Stimulated activated naive B cell treated with anti-CD40 and anti-IgM and Interleukin-4, amounts not matched to agents 10 μg/mL and 1 μg/mL and 100 μg/mL, for 72 hours (primary cell): ENCODE data around the gene ETV6.
A peak's percentile ranks its signal among the peaks of the same experiment; 100 is the strongest.

Experiments
- ATAC-seq, 2 donors: fragments of 150-1000 bp; cut with Tn5 transposase; replicated peaks; 2 replicates each; pipeline ENCODE4 v1.10.0; 2021; ENCODE audit warnings: moderate library complexity in 1 of 2
- DNase-seq: peaks from one replicate; pipeline ENCODE4 v3.0.0; 2021
- H3K27ac Mint-ChIP-seq: one replicate; pipeline ENCODE4 v1.8.0; 2022; ENCODE audit warnings: mild to moderate bottlenecking, mixed read lengths
- H3K27me3 Mint-ChIP-seq, 2 donors: one replicate each; pipeline ENCODE4 v1.8.0; 2022; ENCODE audit warnings: mixed read lengths in 2 of 2
- H3K36me3 Mint-ChIP-seq, 2 donors: one replicate each; pipeline ENCODE4 v1.8.0; 2022; ENCODE audit warnings: mixed read lengths in 2 of 2, mild to moderate bottlenecking in 1 of 2
- H3K4me1 Mint-ChIP-seq, 2 donors: one replicate each; pipeline ENCODE4 v1.8.0; 2022; ENCODE audit warnings: mixed read lengths in 2 of 2, mild to moderate bottlenecking in 1 of 2
- H3K4me3 Mint-ChIP-seq, 2 donors: one replicate each; pipeline ENCODE4 v1.8.0; 2022; ENCODE audit warnings: mild to moderate bottlenecking in 2 of 2, mixed read lengths in 2 of 2, moderate library complexity in 1 of 2
- H3K9me3 Mint-ChIP-seq, 2 donors: one replicate each; pipeline ENCODE4 v1.8.0; 2022; ENCODE audit warnings: mixed read lengths in 2 of 2, mild to moderate bottlenecking in 1 of 2

ETV6 gene

DNA sequence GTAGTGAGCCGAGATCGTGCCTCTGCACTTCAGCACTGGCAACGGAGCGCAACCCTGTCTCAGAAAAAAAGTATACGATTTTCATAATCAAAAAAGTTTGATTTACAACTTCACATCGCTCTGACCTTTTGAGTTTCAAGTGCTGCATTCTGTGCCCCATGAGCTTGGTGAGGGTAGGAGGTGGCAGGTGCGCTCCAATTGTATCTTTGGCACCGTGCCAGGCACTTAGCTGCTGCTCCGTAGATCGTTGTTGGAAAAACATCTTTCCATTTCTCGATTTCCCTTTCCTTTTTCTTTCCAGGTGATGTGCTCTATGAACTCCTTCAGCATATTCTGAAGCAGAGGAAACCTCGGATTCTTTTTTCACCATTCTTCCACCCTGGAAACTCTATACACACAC is 203.7 kb downstream of the ETV6 start:
- no peak for DNase-seq
- Mint-ChIP-seq H3K9me3 (no peaks in the 10 kb centered on the region), H3K4me3 (no peak overlapping the region), H3K36me3 (peaks cover 39 to 55% of the 10 kb centered on the region in 2 donors), H3K27ac (no peak overlapping the region), H3K4me1 (peaks cover 15 to 34% of the 10 kb centered on the region in 2 donors), H3K27me3 (no peaks in the 10 kb centered on the region)
- no peak for ATAC-seq

GRCh38 chr12:11854011-11854499 is 204.6 kb downstream of the ETV6 start:
- H3K4me3 Mint-ChIP-seq = no peak overlapping the region
- peaks cover 15 to 34% of the 10 kb centered on the region in 2 donors for H3K4me1 Mint-ChIP-seq
- ATAC-seq (no peak), DNase-seq (no peak)
- H3K36me3 Mint-ChIP-seq = peaks cover 40 to 56% of the 10 kb centered on the region in 2 donors
- no peaks in the 10 kb centered on the region for H3K9me3 Mint-ChIP-seq
- no peaks in the 10 kb centered on the region for H3K27me3 Mint-ChIP-seq
- no peak overlapping the region for H3K27ac Mint-ChIP-seq

DNA sequence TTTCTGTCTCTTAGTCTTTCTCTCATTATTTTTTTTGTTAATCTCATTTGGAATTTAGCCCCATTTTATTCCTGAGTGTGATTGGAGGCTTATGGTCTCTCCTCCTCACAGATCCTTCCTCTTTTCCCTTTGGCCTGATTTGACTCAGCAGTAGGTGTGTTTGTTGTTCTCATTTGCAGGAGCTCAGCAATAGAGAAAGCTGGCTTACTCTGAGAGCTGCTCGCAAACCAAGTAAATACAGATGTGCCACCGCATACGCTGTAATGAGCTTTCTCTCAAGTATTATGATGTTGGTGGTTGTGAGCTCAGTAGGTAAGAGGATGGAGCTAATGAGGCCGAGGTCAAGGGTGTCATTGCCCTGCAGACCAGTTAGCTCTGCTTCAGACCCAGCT is 206.5 kb downstream of the ETV6 start:
- DNase-seq = no peak
- peak; percentile 69 to 75 for ATAC-seq
- Mint-ChIP-seq H3K9me3 (no peaks in the 10 kb centered on the region), H3K4me3 (peak overlapping the region; percentile 3 to 62), H3K27ac (peak overlapping the region; percentile 26), H3K4me1 (peaks cover 20 to 39% of the 10 kb centered on the region in 2 donors), H3K27me3 (no peaks in the 10 kb centered on the region), H3K36me3 (peaks cover 47 to 59% of the 10 kb centered on the region in 2 donors)

GRCh38 chr12:11856971-11857370 is 207.5 kb downstream of the ETV6 start:
- Mint-ChIP-seq H3K9me3 (no peaks in the 10 kb centered on the region), H3K27ac (no peak overlapping the region), H3K36me3 (peaks cover 55 to 69% of the 10 kb centered on the region in 2 donors), H3K27me3 (no peaks in the 10 kb centered on the region), H3K4me3 (no peak overlapping the region), H3K4me1 (peaks cover 24 to 49% of the 10 kb centered on the region in 2 donors)
- no peak for ATAC-seq
- no peak for DNase-seq

DNA sequence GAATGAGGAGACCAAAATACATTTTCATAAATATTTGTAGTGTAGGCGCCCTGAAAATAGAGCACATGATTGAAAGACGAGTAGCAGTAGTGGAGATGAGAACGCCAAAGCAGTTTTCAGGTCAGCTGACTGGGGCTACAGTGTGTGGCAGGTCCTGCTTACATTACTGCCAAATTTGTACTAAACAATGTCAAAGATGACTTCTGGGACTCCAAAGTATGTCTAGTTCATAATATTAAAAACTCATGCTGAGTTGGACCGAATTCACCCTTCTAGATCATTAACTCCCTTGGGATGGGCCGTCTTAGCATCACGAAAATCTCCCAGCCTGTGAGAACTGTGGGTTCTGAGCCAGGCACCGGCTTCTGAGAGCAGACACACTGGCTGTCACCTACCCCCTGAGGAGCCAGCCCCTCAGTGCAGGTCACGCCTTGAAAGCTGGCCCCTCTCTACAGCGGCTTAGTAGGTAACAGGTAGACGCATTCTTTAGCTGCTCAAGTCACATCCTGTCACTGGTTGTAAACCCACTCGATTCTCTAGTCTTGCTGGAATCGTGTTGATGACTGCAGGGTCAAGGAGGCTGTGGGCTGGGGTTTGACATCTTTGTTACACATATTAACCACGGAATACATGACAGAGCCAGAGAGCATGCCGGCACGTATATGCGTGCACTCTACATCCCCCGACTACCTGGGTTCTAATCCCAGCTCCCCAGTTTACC is 210.4 kb downstream of the ETV6 start:
- H3K4me3 Mint-ChIP-seq = no peak overlapping the region
- H3K27ac Mint-ChIP-seq = no peak overlapping the region
- H3K4me1 Mint-ChIP-seq = peaks cover 26 to 45% of the 10 kb centered on the region in 2 donors
- ATAC-seq (no peak), DNase-seq (no peak)
- H3K9me3 Mint-ChIP-seq = no peaks in the 10 kb centered on the region
- H3K36me3 Mint-ChIP-seq = peaks cover 68 to 78% of the 10 kb centered on the region in 2 donors
- no peaks in the 10 kb centered on the region for H3K27me3 Mint-ChIP-seq

GRCh38 chr12:11861155-11861863 is 211.8 kb downstream of the ETV6 start:
- Mint-ChIP-seq H3K4me3 (no peak overlapping the region), H3K27ac (peak overlapping the region; percentile 76), H3K27me3 (no peaks in the 10 kb centered on the region), H3K36me3 (peaks cover 68 to 82% of the 10 kb centered on the region in 2 donors), H3K9me3 (peaks cover 5 to 8% of the 10 kb centered on the region in 2 donors), H3K4me1 (peaks cover 18 to 31% of the 10 kb centered on the region in 2 donors)
- ATAC-seq (no peak), DNase-seq (no peak)

GRCh38 chr12:11861864-11862600 is 212.6 kb downstream of the ETV6 start:
- ATAC-seq = no peak
- peaks cover 17 to 27% of the 10 kb centered on the region in 2 donors for H3K4me1 Mint-ChIP-seq

DNA sequence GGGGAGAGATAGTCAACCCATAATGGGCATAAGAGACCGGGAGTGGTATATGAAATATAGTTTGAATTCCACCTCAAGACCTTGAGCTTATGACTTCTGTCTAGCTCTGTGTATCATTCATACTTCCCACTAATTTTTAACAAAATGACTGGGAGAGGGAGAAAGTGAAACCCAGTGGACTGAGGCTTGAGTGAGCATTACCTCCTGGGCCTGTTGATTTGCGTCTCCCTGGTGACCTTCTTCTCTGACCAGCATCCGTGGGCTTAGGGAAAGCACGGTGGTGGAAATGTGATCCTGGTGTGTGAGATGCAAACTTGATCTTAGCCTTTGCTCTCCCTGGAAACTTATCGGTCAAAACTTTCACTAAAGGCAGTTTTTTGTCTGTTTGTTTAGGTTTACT is 213.3 kb downstream of the ETV6 start:
- Mint-ChIP-seq H3K9me3 (peaks cover 5 to 14% of the 10 kb centered on the region in 2 donors), H3K4me1 (peaks cover 17 to 27% of the 10 kb centered on the region in 2 donors), H3K4me3 (no peak overlapping the region), H3K36me3 (peaks cover 65 to 85% of the 10 kb centered on the region in 2 donors), H3K27ac (peak overlapping the region; percentile 88), H3K27me3 (no peaks in the 10 kb centered on the region)
- ATAC-seq = peak; percentile 46 to 88
- DNase-seq = peak; percentile 5

More at GRCh38 chr12:11861864-11862600, 212.6 kb downstream of the ETV6 start:
- peaks cover 68 to 82% of the 10 kb centered on the region in 2 donors for H3K36me3 Mint-ChIP-seq
- no peaks in the 10 kb centered on the region for H3K27me3 Mint-ChIP-seq
- H3K4me3 Mint-ChIP-seq = no peak overlapping the region
- H3K9me3 Mint-ChIP-seq = peaks cover 5 to 13% of the 10 kb centered on the region in 2 donors
- no peak for DNase-seq
- H3K27ac Mint-ChIP-seq = peak overlapping the region; percentile 88

DNA sequence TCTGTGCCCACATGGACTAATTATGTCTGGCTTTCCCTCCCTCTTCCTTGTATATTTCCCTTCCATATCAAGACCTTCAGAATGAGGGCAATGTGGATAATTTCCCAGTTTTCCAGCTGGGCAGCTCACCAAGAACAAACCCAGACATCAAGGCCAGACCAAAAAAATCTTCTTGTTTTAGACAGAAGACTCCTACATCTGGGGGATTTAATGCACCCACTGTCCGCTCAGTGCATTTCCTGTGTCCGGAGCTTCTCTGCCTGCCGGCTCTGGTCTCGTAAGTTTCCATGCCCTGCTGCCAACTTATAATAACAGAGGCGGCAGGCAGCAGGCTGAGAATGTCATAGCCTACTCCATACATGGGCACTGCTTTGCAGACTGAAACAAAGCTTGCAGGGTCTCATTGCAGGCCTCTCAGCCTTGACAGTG is 214.0 kb downstream of the ETV6 start:
- no peak for DNase-seq
- Mint-ChIP-seq H3K27me3 (no peaks in the 10 kb centered on the region), H3K27ac (peak overlapping the region; percentile 54), H3K4me1 (peaks cover 17 to 27% of the 10 kb centered on the region in 2 donors), H3K9me3 (peaks cover 5 to 14% of the 10 kb centered on the region in 2 donors), H3K36me3 (peaks cover 66 to 86% of the 10 kb centered on the region in 2 donors), H3K4me3 (no peak overlapping the region)
- no peak for ATAC-seq

DNA sequence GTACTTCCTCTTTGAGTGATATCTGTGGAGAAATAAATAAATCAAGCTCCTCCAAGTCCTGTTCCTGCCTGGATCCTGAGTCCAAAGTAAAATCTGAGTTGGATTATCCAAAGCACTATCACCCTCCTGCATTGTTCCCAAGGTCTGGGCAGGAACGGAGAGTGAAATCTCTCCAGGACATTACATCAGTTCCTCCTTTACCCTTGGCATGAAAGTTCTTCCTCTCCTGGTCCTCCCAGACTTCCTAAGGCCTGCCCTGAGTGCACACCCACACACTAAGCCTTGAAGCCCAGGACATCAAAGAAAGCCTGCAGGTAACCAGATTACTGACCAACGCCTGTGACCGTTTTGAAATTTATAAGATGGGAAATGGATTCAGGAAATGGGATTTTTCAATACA is 214.5 kb downstream of the ETV6 start:
- peaks cover 17 to 27% of the 10 kb centered on the region in 2 donors for H3K4me1 Mint-ChIP-seq
- H3K27ac Mint-ChIP-seq = no peak overlapping the region
- no peak for ATAC-seq
- no peaks in the 10 kb centered on the region for H3K27me3 Mint-ChIP-seq
- H3K4me3 Mint-ChIP-seq = no peak overlapping the region
- peaks cover 5 to 14% of the 10 kb centered on the region in 2 donors for H3K9me3 Mint-ChIP-seq
- DNase-seq = no peak
- peaks cover 62 to 82% of the 10 kb centered on the region in 2 donors for H3K36me3 Mint-ChIP-seq

DNA sequence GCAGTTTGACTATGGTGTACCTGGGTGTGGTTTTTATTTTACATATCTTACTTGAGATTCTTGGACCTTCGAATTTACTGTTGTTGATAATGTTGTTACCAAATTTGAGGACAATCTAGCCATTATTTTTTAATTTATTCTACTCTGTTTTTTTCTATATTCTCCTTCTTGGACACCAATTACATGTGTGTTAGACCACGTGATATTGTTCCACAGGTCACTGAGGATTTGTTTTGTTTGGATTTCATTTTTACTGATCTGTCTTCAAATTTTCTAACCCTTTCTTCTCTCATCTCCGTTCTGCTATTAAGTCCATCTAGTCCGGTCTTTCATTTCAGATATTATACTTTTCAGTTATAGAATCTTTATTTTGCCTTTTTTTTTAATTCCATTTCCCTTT is 216.3 kb downstream of the ETV6 start:
- Mint-ChIP-seq H3K27me3 (no peaks in the 10 kb centered on the region), H3K36me3 (peaks cover 66 to 90% of the 10 kb centered on the region in 2 donors), H3K4me1 (peaks cover 13 to 24% of the 10 kb centered on the region in 2 donors), H3K4me3 (no peak overlapping the region), H3K27ac (no peak overlapping the region), H3K9me3 (peaks cover 5 to 14% of the 10 kb centered on the region in 2 donors)
- DNase-seq (no peak), ATAC-seq (no peak)

GRCh38 chr12:11868027-11868426 is 218.6 kb downstream of the ETV6 start:
- Mint-ChIP-seq H3K9me3 (peaks cover 5 to 14% of the 10 kb centered on the region in 2 donors), H3K36me3 (peaks cover 56 to 89% of the 10 kb centered on the region in 2 donors), H3K27me3 (no peaks in the 10 kb centered on the region), H3K4me3 (no peak overlapping the region), H3K27ac (no peak overlapping the region), H3K4me1 (peaks cover 2 to 6% of the 10 kb centered on the region in 2 donors)
- DNase-seq = no peak
- no peak for ATAC-seq

- Mint-ChIP-seq H3K4me3 (no peak overlapping the region), H3K4me1 (peaks cover 0 to 4% of the 10 kb centered on the region in 2 donors), H3K36me3 (peaks cover 49 to 86% of the 10 kb centered on the region in 2 donors), H3K9me3 (peaks cover 5 to 14% of the 10 kb centered on the region in 2 donors), H3K27ac (peak overlapping the region; percentile 17), H3K27me3 (no peaks in the 10 kb centered on the region)
- ATAC-seq (no peak), DNase-seq (no peak)
Measured at GRCh38 chr12:11869406-11869805, 219.9 kb downstream of the ETV6 start.

DNA sequence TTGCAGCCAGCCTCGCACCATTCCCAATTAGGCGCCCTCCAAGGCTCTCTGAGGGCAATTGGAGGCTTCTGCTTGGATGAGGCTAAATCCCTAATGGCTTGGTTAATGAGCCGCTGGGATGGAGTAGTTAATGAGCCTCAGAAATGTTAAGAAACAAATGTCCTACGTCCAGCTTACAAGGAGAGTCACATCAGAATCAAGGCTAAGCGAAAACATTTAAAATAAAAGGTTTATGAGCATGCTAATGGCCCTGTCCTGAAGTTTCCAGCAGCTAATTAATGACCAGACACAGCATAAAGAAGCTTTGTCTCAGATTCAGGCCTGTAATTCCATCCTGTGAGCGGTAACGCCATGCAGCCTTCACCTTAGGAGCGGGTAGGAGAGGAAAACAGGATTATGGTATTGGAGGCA is 220.6 kb downstream of the ETV6 start:
- peaks cover 5 to 14% of the 10 kb centered on the region in 2 donors for H3K9me3 Mint-ChIP-seq
- H3K36me3 Mint-ChIP-seq = peaks cover 46 to 82% of the 10 kb centered on the region in 2 donors
- DNase-seq (no peak), ATAC-seq (no peak)
- no peaks in the 10 kb centered on the region for H3K27me3 Mint-ChIP-seq
- H3K27ac Mint-ChIP-seq = no peak overlapping the region
- no peak overlapping the region for H3K4me3 Mint-ChIP-seq
- peaks cover 3 to 5% of the 10 kb centered on the region in 2 donors for H3K4me1 Mint-ChIP-seq
